Heart right ventricle (tissue), 16 donors: ENCODE results near the gene PSMB3. TPM values are rescaled to one million over a fixed set of nuclear protein-coding genes. Genes with fewer than 3 reads are reported as not detected.
A peak's percentile ranks its signal among the peaks of the same experiment; 100 is the strongest.

Experiments
- ATAC-seq, 8 donors: fragments of 200-7000 bp; cut with Tn5 transposase; one replicate each; pipeline ENCODE4 v1.9.1; 2020; ENCODE audit warnings: mild to moderate bottlenecking in 8 of 8, moderate library complexity in 8 of 8, moderate number of reproducible peaks in 1 of 8
- DNase-seq, 2 donors: peaks; one replicate each; pipeline ENCODE4 v3.0.0-alpha.2; 2020
- H3K27ac ChIP-seq, 10 donors: fragments of 200-600 bp; sonication (generic) in 2 of 10; one replicate each; pipeline versions ENCODE4 v1.5.0 to v1.8.0; 2020 to 2022; ENCODE audit warnings: mild to moderate bottlenecking in 3 of 10
- H3K27me3 ChIP-seq, 7 donors: fragments of 200-600 bp; one replicate each; pipeline ENCODE4 v1.8.0; 2021 to 2022; ENCODE audit warnings: mild to moderate bottlenecking in 2 of 7
- H3K36me3 ChIP-seq, 9 donors: fragments of 200-600 bp; sonication (generic) in 1 of 9; one replicate each; pipeline versions ENCODE4 v1.5.0 to v1.8.0; 2020 to 2022; ENCODE audit warnings: mild to moderate bottlenecking in 2 of 9
- H3K4me1 ChIP-seq, 9 donors: fragments of 200-600 bp; sonication (generic) in 1 of 9; one replicate each; pipeline versions ENCODE4 v1.5.0 to v1.8.0; 2020 to 2022; ENCODE audit warnings: mild to moderate bottlenecking in 4 of 9
- H3K4me3 ChIP-seq, 10 donors: fragments of 200-600 bp; sonication (generic) in 2 of 10; one replicate each; pipeline versions ENCODE4 v1.5.0 to v1.8.0; 2020 to 2022; ENCODE audit warnings: mild to moderate bottlenecking in 7 of 10, moderate library complexity in 2 of 10
- H3K9me3 ChIP-seq, 11 donors: fragments of 200-600 bp in 10 of 11; sonication (generic) in 2 of 11; one replicate each; pipeline versions ENCODE4 v1.5.0 to v1.8.0; 2013 to 2022; ENCODE audit warnings: mild to moderate bottlenecking in 2 of 11, control low read depth in 1 of 11, moderate library complexity in 1 of 11
- WGBS, 2 donors: extraction: QIAGEN DNeasy Blood & Tissue Kit; methylation state at CpG; one replicate each; pipeline ENCODE4 v1.1.7; 2013; ENCODE audit warnings: inconsistent platforms in 1 of 2; 5-methylcytosine and 5-hydroxymethylcytosine counted together
- intact Hi-C, 10 donors: fragments of 100-400 bp; cut with DNase I; formaldehyde crosslinking; loops; one replicate each; pipeline versions ENCODE4 v1.11.1 to v1.14.2; 2022
- polyA plus RNA-seq, 2 donors: library from polyadenylated mRNA; stranded (reverse); fragments of 200-250 nt; gene quantifications; one replicate each; pipeline ENCODE4 v1.2.3, GENCODE V29; 2013
- total RNA-seq, 10 donors: library from RNA; stranded (reverse); fragmentation: NEBNext Ultra II Directional in 3 of 10; extraction: Animal tissue kit (Norgen Biotek cat#: 25700) in 3 of 10; gene quantifications; one replicate each; pipeline versions ENCODE4 v1.2.1 to v1.2.4, GENCODE V29; 2021 to 2023
- TF ChIP-seq, protein P1 (sequence below), 9 donors: fragments of 200-600 bp; sonication (generic) in 2 of 9; IDR thresholded peaks; one replicate each; pipeline versions ENCODE4 v1.5.0 to v1.8.0; 2021 to 2022; ENCODE audit warnings: antibody characterized with exemption in 9 of 9, mild to moderate bottlenecking in 5 of 9, moderate library complexity in 1 of 9
- donor health status: Arrhythmogenic right ventricular cardiomyopathy.
- donor health status: ischemic (EF 13 %, LVEDD 7.1; RV severe dilation, severe dysfunction).
- donor health status: healthy with polysubstance abuse.
- donor health status: DM: no; HTN: yes; CAD: no.
- donor health status: DM: no; HTN: no; CAD: no.
- donor health status: ischemic (EF 25% LVEDD 6.9; RV normal size, moderate dysfunction).
- donor health status: ischemic (EF 25% LVEDD 5.7; RV mildly dilated, moderate dysfunction).
- donor health status: healthy.
- donor health status: DM: yes; HTN: yes; CAD: no.
- donor health status: Ischemic cardiomyopathy.
- donor health status: ischemic (EF 35%, LVEDD 5.7; RV mildly dilated, moderate dysfunction).
- donor health status: nonischemic (EF 11% LVEDD 7.7; RV severe dilation, severe dysfunction).
- donor health status: DM: yes; HTN: yes; CAD: no.
- donor health status: PGD.
- donor health status: ischemic (EF 29% LVEDD 5.4; RV normal size, mild dysfunction).
- donor health status: nonischemic (EF 23%, LVEDD 6.1; RV moderate dilation, normal function).

Gene PSMB3
- total and polyA plus RNA-seq, 12 donors, result 148 to 379 (median 165) TPM

DNA sequence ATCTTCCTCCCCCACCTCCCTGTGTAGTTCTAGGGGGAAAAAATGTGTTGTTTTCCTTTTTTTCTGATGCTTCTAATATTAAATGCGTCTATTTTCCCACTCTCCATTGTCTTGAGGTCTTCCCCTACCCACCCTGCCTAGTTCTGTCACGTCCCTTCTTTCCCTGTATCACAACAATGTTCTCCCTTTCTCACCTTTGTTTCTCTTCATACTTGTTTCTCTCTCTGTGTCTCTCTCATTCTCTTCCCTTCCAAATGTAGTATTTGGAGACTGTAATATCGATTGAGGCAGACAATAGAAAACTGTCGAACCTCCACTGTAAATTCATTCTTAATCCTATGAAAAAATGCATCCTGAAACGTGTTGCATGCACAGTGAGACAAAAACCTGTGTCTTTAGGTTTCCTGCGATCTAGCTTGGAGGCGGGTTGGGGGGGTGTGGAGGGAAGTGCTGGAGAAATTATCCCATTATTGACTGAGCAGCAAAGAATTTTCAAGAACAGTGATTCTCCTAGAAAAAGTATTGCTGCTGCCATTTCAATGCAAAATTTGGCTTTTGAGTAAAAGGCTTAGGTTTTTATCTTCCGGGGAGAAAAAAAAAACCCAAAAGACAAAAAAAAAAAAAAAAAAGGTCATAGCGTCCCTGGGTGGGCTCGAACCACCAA, 1.3 kb upstream of the PSMB3 start:
- Histone ChIP-seq H3K9me3 (no peaks in the 10 kb centered on the region), H3K27ac (peak overlapping the region in 9 of 10 donors; percentile 92 to 99 (median 96)), H3K27me3 (peaks cover 0 to 47% (median 0%) of the 10 kb centered on the region in 7 donors), H3K4me3 (peak overlapping the region in 9 of 10 donors; percentile 50 to 99 (median 87)), H3K36me3 (peaks cover 0 to 28% (median 6%) of the 10 kb centered on the region in 9 donors), H3K4me1 (peaks cover 9 to 66% (median 54%) of the 10 kb centered on the region in 9 donors)
- TF ChIP-seq, protein P1, sequence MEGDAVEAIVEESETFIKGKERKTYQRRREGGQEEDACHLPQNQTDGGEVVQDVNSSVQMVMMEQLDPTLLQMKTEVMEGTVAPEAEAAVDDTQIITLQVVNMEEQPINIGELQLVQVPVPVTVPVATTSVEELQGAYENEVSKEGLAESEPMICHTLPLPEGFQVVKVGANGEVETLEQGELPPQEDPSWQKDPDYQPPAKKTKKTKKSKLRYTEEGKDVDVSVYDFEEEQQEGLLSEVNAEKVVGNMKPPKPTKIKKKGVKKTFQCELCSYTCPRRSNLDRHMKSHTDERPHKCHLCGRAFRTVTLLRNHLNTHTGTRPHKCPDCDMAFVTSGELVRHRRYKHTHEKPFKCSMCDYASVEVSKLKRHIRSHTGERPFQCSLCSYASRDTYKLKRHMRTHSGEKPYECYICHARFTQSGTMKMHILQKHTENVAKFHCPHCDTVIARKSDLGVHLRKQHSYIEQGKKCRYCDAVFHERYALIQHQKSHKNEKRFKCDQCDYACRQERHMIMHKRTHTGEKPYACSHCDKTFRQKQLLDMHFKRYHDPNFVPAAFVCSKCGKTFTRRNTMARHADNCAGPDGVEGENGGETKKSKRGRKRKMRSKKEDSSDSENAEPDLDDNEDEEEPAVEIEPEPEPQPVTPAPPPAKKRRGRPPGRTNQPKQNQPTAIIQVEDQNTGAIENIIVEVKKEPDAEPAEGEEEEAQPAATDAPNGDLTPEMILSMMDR (IDR thresholded peaks at IDR 0.05), result no peak
- WGBS, 2 donors, result 6 to 7% methylated on average over 10 of the region's 10 CpGs
- ATAC-seq (no peak), DNase-seq (no peak)
- intact Hi-C loops, result loop anchor here in 3 of 10 donors (5.0 to 10.0 kb wide), 2 partner anchors 46 to 104 kb away; partner anchors contain the start of genes PIP4K2B (in 2 of the 3) and RPL23 (in 1 of the 3)

DNA sequence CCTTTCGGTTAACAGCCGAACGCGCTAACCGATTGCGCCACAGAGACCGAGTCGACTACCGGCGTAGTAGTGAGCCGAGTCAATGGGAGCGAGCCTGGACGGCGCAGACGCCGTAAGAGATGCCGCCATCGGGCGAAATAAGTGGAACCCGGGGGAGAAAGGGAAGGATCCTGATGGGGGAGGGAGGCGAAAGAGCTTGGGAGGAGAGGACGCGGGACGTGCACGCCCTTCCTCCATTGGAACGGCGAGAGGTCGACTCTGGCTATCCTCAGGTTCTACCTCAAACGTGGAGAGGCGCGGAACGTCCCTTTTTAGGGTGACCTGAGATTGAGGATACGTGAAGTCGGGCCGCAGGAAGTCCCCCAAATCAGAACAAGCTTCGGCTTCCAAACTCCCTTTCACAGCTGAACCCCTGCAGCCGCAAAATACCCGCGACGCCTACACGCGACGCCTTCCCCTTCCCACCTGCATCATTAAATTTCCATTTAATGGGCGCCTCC, 683 bp upstream of the PSMB3 start:
- peaks cover 0 to 34% (median 9%) of the 10 kb centered on the region in 9 donors for H3K36me3 ChIP-seq
- peaks cover 0 to 41% (median 0%) of the 10 kb centered on the region in 7 donors for H3K27me3 ChIP-seq
- peak overlapping the region; percentile 42 to 99 (median 96) for H3K27ac ChIP-seq
- peaks cover 9 to 60% (median 48%) of the 10 kb centered on the region in 9 donors for H3K4me1 ChIP-seq
- 0% methylated on average over 44 of the region's 44 CpGs for WGBS, 2 donors
- H3K9me3 ChIP-seq, result no peaks in the 10 kb centered on the region
- peak overlapping the region; percentile 50 to 99 (median 80) for H3K4me3 ChIP-seq
- TF ChIP-seq, protein P1 (IDR thresholded peaks at IDR 0.05), result no peak
- DNase-seq (peak; percentile 81 to 86), ATAC-seq (peak; percentile 25 to 68 (median 58))
- intact Hi-C loops, result loop anchor here in 6 of 10 donors (1.0 to 10.0 kb wide), 5 partner anchors 22 to 103 kb away; partner anchors contain the start of genes PIP4K2B (in 3 of the 6), CISD3 (in 2 of the 6) and RPL23 (in 1 of the 6)

DNA sequence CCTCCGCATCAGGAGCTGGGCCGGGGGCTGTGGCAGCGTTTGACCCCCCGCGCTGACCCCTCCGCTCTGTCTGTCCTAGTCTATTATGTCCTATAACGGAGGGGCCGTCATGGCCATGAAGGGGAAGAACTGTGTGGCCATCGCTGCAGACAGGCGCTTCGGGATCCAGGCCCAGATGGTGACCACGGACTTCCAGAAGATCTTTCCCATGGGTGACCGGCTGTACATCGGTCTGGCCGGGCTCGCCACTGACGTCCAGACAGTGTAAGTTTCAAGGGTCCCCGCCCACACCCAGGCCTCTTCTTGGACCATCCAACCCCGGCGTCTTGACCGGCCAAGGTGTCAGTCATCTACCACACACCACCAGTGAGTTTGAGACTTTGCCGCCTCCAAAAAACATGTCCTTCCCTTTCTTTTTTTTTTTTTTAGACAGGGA, 548 bp downstream of the PSMB3 start:
- WGBS, 2 donors, result 7 to 8% methylated on average over 22 of the region's 22 CpGs
- peak overlapping the region; percentile 69 to 99 (median 88) for H3K4me3 ChIP-seq
- intact Hi-C loops, result loop anchor here in 5 of 10 donors (2.0 to 10.0 kb wide), 4 partner anchors 44 to 102 kb away; partner anchors contain the start of genes PIP4K2B (in 3 of the 5) and RPL23 (in 1 of the 5)
- peaks cover 0 to 30% (median 0%) of the 10 kb centered on the region in 7 donors for H3K27me3 ChIP-seq
- ATAC-seq (no peak), DNase-seq (no peak)
- TF ChIP-seq, protein P1 (IDR thresholded peaks at IDR 0.05), result no peak
- H3K4me1 ChIP-seq, result peaks cover 9 to 56% (median 43%) of the 10 kb centered on the region in 9 donors
- H3K36me3 ChIP-seq, result peaks cover 0 to 47% (median 10%) of the 10 kb centered on the region in 9 donors
- no peaks in the 10 kb centered on the region for H3K9me3 ChIP-seq
- peak overlapping the region; percentile 27 to 98 (median 93) for H3K27ac ChIP-seq

DNA sequence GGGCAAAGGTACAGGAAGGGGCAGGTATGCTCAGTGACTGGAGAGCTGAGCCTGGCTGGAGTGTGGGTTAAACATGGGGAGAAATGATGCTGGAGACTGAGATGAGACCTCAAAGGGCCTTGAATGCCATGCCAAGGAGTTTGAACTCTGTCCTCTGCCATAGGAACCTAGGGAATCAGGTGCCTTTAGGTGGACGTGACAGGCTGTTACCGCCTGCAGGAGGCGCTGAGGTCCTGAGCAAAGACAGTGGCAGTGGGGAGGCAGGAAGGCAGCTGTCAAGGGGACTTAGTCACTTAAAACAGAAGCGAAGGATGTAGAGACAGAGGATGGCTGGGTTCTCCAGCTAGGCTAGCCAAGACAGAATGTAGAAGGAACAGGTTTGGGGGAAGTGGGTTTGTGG, 9.1 kb downstream of the PSMB3 start:
- ATAC-seq (no peak), DNase-seq (no peak)
- H3K27ac ChIP-seq, result no peak overlapping the region
- peaks cover 0 to 100% (median 50%) of the 10 kb centered on the region in 9 donors for H3K36me3 ChIP-seq
- H3K9me3 ChIP-seq, result no peaks in the 10 kb centered on the region
- H3K27me3 ChIP-seq, result no peaks in the 10 kb centered on the region
- intact Hi-C loops, result no loop called here
- 75 to 80% methylated on average over 4 of the region's 4 CpGs for WGBS, 2 donors
- peaks cover 0 to 10% (median 0%) of the 10 kb centered on the region in 9 donors for H3K4me1 ChIP-seq
- H3K4me3 ChIP-seq, result no peak overlapping the region
- TF ChIP-seq, protein P1 (IDR thresholded peaks at IDR 0.05), result peak in 3 of 9 donors; percentile 6 to 17 (median 7)
